Dermis microvascular lymphatic vessel endothelial cell (primary cell): ENCODE data around the gene MS4A10. TPM values are rescaled to one million over a fixed set of nuclear protein-coding genes. Genes with fewer than 3 reads are reported as not detected.
A peak's percentile ranks its signal among the peaks of the same experiment; 100 is the strongest.
"Not testable (repeated sequence)": the region's sequence is repeated elsewhere in the genome, so short reads cannot be mapped to it uniquely, and the experiment has no call there.

Experiments
- DNase-seq, 2 donors: peaks; one replicate each; pipeline versions ENCODE4 v3.0.0 to v3.0.0-alpha.2; 2010; ENCODE audit warnings: low read depth in 2 of 2
- total RNA-seq: library from RNA; depleted of rRNA; stranded (reverse); fragments of >200 nt; gene quantifications from 2 replicates; pipeline ENCODE4 v1.2.1, GENCODE V29; 2014

MS4A10 gene
- total RNA-seq, 1 donor from 2014 or later, result not detected

DNA sequence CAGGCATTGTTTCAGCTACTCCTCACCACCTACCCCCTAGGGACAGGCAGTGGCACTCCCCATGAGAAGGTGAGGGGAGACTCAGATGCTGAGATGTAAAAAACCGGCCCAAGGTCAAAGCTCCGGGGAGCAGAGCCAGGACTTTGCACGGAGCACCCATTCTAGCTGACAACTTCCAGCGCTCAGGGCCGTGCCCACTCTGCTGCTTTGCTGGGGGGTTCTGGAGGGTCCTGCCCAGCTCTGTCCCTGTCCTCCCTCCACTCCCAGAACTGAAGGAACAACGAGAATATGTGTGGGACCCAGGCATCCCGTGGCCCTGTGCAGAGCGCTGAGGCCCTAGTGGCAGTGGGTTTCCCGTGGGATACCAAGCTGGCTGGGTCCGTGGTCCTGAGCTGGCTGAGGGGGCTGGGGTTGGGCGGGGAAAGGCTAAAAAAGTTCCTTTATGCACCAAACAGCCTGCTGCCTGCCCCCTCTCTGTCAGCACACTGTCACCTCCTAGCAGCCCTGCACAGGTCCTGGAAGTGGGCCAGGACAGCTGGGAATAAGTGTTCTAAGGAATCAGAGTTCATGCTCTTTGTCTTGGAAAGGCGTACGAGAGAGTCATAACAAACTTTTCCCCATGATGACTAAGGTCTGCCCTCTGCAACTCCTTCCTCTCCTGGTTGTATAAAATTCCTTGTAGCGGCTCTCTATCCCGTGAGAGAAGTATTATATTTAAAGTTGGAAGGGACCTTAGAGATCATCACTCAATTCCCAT, 1.9 kb downstream of the MS4A10 start:
- peak in 1 of 2 donors; percentile 97 for DNase-seq

DNA sequence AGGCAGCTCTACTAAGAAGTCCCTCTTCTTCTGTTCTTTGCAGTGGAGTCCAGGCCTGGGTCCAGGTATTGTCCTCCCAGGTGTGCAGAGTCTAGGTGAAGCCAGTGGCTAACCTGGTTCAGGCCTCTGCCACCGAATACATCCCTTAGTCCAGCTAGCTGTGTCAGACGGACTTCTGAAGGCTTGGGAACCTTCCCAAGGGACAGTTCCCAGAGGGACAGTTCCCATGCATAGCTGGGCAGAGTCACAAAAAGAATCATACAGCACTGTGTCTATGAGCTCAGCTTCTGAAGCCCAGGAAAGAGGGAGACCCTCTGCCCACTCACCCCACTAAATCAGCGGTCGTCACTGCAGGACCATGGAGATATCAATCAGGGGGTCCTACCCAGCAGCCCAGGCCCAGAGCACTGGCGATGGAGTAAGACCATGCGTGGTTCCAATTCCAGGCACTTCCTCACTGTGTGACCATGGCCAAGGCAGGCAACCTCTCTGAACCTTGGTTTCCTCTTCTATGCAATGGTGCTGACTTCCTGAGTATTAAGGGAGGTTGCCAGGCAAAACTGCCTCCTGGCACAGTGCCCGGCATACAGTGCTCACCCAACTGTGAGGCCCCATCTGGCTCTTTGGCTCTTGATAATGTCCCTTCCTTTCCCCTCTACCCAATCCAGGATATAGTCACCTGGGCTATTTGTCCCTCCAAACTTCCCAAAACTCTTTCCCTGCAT, 3.4 kb downstream of the MS4A10 start:
- peak; percentile 80 to 90 for DNase-seq

DNA sequence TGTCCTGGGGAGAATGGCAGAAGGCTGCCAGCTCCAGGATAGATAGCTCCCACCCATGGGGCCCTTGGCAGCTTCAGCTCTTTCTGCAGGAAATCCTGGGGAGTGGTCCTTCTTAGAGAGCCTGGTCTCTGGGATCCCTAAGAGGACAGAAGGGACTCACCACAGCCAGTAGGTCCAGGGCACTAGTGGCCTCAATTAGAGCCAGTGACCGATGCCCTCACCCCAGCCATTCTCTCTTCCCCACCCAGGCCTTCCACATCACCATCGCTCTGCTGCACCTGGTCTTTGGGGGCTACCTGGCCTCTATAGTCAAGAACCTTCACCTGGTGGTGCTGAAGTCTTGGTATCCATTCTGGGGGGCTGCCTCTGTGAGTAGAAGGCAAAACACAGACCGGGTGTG, 5.6 kb downstream of the MS4A10 start:
- no peak for DNase-seq

DNA sequence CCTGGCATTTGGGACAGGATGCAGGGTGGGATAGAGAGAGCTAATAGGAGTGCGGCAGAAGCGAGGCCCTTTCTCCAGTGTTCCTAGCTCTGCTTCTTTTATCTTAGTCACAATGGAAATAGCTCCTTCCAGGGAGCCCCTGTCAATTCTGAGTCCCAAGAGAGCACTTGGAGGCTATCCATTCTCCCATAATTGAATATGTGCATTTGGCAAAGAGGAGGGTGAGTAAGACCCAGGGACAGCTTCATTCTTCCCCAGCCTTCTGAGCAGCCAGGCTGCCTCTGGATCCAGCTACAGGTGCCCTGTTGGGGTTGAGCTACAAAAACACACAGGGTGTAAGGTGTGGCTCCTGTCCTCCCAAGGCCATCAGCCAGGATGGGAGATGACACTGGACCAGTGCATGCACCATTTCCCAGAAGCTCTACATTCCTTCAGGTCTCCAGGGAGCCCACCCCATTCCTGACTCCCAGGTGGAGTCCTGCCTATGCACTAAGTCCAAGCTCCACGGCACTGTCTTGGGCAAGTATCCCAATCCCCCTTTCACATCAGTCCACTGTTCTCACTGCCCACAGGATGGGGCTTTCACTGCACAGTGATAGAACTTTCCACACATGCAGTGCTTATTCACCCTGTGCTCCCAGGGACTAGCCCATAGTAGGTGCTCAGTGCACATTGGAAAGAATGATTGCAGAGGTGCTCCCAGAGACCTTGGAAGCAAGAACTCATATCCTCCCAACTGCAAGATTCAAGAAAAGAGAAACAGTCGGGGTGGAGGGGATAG, 6.2 kb downstream of the MS4A10 start:
- DNase-seq, result no peak

DNA sequence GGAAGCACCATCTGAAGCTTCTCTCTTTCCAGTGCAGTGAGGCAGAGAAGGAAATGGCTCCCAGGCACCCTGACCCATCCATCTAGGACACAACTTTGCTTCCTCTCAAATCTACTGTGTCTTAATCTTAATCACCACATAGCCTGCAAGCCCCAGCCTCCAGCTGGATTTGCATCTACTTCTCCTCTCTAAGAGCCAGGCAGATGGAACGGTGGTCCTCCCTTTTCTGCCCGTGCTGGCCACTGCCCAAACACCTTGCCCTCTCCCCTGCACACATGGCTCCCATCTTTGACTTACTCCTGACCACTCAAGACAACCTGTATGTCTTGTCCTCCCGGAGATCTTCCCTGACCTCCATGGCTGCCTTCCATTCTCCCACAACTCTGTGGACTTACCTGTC, 7.4 kb downstream of the MS4A10 start:
- no peak for DNase-seq

DNA sequence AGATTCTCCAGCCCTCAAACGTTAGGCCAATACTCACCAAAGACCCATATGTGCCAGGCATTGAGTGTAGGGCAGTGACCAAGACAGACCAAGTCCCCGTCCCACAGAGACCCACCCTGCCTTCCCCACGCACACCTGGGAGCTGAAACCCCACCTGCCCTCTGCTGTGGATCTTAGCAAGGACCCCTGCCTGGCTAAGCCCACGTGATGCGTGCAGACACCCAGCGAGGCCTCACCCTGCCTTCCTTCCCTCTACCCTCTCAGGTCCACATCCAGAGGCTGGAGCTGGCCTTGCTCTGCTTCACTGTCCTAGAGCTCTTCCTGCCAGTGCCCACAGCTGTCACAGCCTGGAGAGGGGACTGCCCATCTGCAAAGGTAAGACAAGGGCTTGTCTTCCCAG, 10.2 kb downstream of the MS4A10 start:
- DNase-seq, result no peak

DNA sequence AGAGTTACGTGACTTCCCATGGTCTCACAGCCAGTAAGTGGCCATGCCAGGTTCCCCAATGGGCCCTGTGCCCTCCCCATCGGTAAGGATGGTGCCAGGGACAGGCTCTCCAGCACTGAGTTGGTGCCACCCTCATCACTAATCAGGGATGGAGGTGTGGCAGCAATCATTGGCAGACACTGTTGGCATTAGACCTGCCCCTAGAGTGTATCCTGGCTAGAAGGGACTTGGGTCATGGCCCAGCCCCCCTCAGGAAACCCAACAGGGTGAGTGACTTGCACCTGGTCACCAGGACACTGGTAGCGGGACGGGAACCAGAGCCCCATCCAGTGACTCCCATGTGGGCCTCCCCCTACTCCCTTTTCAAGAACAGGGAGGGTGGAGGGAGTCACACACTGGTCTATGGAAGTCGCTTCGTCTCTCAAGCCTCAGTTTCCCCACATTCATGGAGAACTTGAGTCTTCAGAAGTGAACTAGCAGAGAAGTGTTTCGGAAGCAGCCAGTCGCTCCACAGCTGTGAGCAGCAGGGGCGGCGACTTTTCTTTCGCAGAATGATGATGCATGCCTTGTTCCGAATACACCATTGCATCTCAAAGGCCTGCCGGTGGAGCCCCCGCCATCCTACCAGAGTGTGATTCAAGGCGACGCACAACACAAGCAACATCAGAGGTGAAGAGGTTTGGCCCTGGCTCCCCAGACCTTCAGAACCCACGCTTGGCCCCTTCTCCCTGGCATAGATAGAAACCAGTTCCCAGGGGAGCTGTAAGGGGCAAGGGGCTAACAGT, 12.9 kb downstream of the MS4A10 start:
- no peak for DNase-seq

DNA sequence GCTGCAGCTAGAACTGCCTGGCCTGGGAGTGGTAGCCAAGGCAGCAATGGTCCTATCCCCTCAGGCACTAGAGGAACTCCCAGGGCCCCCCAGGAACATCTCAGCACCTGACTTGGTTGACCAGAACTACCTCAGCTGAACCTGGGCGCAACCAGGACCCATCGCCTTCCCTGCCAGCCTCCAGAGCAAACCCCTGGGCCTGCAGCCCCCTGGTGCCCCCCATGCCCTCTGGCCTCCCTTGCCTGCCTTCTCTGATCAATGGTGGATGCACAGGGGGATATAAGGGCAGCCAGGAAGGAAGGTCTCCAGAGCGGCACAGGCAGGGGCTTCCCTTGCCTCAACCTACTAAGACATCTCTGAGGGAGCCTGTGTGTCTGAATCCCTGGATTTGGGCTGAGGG, 13.5 kb downstream of the MS4A10 start:
- DNase-seq, result no peak

DNA sequence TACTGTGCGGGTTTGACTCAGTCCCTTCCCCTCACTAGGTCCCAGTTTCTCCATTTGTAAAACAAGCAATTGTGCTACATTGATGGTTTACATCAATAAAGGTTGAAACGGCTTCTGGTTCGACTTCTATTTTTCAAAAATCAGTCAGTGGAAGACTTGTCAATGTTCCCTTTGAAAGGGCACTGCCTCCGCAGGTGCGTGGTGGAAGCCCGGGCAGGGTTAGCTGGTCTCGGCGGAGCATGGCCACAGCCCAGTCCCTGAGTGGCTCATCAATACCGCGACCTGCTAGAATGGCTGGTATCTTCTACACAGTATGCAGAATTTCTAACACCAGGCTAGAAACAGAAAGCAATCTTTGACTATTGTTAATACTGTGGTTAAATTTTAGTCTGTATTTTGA, 16.1 kb downstream of the MS4A10 start:
- DNase-seq, result no peak

DNA sequence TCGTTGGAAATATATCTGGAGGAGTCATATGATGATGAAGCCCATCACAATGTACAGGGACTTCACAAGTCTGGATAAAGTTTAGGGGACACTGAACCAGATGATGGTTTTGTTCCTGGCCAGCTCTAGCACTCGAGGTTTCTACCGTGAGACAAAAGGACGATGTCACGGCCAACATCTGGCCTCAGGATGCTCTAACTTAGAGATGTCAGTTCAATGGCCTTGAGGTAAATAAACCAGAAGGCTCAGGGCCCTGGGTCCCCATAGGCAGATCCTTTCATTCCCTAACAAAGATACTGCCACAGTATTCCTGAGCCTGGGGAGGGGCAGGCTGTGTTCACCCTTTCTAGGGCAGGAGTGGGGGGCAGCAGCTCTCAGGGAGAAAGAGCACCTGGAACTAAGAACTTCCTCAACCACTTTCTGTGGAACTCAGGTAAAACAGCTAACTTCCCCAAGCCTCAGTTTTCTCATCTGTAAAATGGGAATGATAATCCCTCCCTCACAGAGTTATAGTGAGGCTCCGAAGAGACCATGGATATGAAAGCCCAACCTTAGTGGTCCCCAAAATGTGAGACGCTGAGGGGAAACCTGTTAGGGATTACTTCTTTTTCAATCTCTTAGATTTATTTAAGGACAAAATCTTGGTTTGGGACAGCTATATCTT, 18.3 kb downstream of the MS4A10 start:
- no peak for DNase-seq

DNA sequence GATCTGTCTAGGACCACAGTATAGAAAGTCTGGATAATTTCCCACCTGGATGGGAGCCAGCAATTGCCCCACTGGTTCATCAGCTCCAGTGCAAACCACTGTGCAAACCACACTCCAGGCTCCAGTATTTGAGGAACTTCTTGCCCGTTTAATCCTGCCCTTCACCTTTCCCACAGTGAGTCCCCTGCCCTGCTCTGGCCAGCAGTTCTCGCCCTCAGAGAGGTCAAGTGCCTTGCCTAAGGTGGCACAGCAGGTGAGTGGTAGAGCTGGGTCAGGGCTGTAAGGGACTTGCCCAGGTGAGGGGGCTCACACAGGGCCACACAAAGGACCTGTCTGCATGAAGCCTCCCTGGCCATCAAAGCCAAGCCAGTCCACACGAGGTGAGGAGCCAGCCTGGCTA, 24.1 kb downstream of the MS4A10 start:
- DNase-seq, result no peak

DNA sequence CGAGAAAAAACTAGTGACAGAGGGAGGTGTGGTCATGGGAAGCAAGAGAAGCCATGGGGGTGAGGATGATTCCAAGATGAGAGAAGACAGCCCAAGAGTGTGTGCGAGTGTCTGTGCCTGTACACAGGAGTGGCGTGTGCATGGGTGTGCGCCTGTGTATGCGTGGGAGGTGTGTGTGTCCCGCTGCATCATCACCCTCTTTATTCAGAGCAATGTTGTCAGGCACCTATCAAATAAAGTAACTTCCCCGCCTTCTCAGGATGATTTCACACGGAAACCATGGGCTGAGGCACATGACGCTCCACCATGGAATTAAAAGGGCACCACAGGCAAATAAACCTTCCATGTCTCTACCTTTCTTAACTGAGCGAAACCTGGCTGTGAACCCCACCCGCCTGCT, 24.6 kb downstream of the MS4A10 start:
- no peak for DNase-seq

DNA sequence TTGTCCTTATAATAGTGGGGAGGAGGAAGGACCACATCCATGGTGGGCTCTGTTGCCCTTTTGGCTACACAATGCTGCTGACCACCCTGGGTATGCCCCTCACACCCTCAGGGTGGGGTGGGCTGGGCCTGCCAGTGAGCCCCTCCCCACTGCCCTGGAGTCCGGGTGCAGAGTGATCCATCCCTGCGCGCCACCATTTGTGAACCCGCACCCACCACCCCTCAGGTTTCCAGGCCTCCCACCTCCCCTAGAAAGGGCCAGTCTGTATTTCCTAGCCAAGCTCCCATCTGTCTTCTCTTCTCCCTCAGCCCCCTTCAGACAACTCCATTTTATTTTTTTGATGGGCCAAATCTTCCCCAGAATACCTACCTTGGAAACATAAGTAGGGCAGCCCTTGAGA, 25.0 kb downstream of the MS4A10 start:
- DNase-seq, result no peak

DNA sequence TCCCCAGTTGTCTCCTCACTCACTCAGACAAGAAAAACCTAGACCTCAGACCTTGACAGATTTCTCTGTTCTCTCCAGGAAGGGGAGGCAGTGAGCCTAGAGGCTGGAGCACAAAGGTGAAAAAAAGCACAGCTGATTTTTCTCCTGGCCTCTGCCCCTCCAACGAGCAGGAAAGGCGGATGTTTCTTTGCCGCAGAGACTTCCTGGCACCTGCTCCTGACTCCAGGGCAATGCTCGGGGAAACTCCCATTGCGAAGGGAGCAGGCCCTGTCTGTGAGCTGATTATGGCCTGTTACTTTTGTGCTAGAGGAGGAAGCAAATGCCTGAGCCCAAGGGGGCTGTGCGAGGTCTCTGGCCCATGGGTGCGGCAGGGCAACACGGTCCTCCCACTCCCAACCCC, 25.4 kb downstream of the MS4A10 start:
- DNase-seq, result peak; percentile 36 to 85

DNA sequence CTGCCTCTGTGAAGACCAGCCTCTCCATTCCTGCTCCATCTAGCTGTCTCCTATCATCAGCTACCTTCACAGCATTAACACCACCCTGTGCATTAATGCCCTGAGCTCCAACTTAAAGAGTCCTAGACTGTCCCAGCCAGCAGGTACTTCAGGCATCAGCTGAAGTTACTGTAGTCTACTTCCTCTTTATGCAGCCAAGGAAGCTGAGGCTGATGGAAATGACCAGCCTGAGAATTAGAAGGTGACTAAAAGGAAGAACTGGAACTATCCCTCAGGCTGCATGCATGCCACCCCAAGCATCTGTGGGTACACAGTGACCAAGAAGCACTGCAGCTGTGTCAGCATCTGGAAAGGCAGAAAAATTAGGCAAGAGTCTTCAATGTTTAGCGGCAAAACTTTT, 28.2 kb downstream of the MS4A10 start:
- DNase-seq, result no peak

DNA sequence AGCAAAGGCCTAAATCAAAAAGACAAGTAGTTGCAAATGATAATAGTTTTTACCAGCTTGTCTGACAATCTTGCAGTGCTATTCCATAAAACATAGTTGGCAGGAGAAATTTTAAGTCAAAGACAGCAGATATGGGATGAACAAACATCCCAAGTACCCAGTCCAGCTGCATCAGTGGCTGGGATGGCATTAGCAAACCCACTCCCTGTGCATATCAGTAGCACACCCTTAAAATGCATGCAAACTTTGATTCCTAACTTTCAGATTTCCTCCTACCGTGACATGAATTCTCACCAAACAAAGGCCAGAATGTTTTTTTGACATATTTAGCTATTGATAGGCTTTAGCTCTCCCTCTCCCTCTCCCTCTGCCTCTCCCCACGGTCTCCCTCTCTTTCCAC, 29.0 kb downstream of the MS4A10 start:
- DNase-seq, result no peak

DNA sequence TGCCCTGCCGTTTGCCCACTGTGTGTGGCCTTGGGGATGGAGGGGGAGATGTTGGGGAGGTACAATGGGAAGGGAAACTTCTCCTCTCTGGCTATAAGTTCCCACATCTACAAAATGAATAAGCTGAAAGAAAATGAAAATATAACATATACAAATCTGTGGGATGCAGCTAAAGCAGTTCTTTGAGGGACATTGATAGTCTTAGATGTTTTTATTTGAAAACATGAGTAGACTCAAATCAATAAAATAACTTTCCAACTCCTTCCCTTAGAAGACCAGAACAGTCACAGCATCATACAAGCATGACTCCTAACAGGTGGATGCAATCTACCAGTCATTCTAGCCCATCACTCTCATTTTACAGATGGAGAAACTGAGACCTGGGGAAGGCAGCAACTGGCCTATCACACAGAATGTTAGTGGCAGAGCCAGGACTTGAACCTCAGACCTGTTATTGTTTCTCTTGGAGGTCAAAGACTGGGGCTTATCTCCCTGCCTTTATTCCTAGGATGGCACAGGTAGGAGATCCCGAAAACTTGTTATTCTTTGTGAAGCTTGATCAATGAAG, 31.5 kb downstream of the MS4A10 start:
- DNase-seq, result no peak

DNA sequence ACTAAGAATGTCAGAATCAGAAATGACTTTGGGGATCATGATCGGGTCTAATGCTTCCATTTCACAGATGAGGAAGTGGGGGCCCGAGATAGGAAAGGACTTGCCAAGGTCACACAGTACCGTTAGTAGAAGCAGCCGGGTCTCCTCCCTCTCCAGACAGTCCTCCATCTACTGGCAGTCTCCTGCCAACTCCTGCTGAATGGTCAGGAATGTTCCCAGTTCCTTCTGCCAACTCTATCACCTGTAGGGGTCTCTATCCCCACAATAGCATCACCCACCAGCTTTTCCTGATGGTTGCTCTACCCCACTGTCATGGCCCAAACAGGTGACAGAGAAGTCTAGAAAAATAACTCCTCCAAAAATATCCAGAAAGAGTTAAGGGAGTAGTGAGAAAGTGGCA, 32.9 kb downstream of the MS4A10 start:
- DNase-seq, result no peak

DNA sequence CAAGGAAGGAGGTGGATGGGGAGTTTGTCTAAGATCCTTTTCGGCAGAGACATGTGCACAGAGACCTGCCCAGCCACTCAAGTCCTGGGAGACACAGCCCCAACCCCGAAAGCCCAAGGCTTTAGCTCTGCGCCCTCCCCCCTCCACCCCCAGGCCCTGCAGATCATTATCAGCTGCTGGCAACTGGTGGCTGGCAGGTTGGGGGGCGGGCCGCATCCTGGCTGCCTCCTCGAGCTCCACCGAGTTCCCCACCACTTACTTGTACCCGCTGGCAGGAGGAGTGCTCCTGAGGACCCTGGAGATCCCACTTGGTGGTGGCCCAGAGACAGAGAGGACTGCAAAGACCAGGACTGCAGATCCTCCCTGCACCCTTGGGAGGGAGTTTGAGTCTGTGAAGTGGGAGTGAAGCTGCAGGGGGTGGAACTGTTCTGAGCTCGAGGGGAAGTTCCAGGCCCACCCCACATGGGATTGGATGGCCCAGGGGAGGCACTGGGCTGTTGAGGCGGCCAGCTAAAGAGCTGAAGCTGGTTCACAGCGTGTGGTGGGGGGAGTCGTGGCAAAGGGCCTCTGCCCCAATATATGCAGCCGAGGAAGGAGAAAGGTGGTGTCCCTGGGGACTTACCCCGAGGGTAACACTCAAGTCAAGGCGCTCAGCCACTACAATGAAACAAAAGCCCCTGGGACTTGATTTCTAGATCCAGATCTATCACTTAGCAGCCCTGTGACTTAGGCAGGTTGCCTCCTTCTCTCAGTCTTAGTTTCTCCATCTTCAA, 36.9 kb downstream of the MS4A10 start:
- no peak for DNase-seq

DNA sequence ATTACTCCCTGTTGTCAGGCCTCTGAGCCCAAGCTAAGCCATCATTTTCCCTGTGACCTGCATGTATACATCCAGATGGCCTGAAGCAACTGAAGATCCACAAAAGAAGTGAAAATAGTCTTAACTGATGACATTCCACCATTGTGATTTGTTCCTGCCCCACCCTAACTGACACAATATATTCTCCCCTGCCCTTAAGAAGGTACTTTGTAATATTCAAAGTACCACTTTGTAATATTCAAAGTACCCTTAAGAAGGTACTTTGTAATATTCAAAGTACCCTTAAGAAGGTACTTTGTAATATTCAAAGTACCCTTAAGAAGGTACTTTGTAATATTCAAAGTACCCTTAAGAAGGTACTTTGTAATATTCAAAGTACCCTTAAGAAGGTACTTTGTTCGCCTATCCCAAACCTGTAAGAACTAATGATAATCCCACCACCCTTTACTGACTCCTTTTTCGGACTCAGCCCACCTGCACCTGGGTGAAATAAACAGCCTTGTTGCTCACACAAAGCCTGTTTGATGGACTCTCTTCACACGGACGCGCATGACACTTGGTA, 38.7 kb downstream of the MS4A10 start:
- not testable (repeated sequence) for DNase-seq
